GM12878 (cell line): Measurements from ENCODE around the gene RHCG. TPM values are rescaled to one million over a fixed set of nuclear protein-coding genes. Genes with fewer than 3 reads are reported as not detected.

Experiments used
- ATAC-seq: fragments of 200-7000 bp; cut with Tn5 transposase; 3 replicates; pipeline ENCODE4 v1.9.1; 2020; ENCODE audit warnings: mild to moderate bottlenecking, moderate library complexity
- Bru-seq: library from RNA; stranded (reverse); fragments of 400-500 nt; gene quantifications from one replicate; lab custom pipeline; 2021; lab: Mats Ljungman, UMichigan
- BruChase-seq, 2 experiments: library from RNA; stranded (reverse); fragments of 400-500 nt; gene quantifications; one replicate each; lab custom pipeline; 2021; lab: Mats Ljungman, UMichigan
- BruUV-seq: library from RNA; stranded (reverse); fragments of 400-500 nt; replicated peaks from 2 replicates; lab custom pipeline; 2021; lab: Mats Ljungman, UMichigan
- CTCF ChIA-PET: fragments of 300-600 bp; sonication (Branson Sonifier 250); formaldehyde crosslinking; extraction: SDS; loops from one replicate; lab custom pipeline; 2021; ENCODE audit warnings: inconsistent platforms; lab: Yijun Ruan, JAX
- POLR2A ChIA-PET: fragments of 350-600 bp; formaldehyde crosslinking; extraction: SDS; loops from one replicate; lab custom pipeline; 2021; ENCODE audit warnings: inconsistent platforms; lab: Charles Lee
- RAD21 ChIA-PET: fragments of 300-600 bp; sonication (Branson Sonifier 250); formaldehyde crosslinking; loops from one replicate; lab custom pipeline; 2023; ENCODE audit warnings: antibody characterized with exemption; ENCODE audit not compliant: unreplicated experiment; lab: Charles Lee
- SMC1A ChIA-PET: fragments of 300-600 bp; sonication (Branson Sonifier 250); formaldehyde crosslinking; loops from one replicate; lab custom pipeline; 2023; ENCODE audit not compliant: unreplicated experiment, uncharacterized antibody; lab: Charles Lee
- DNase-seq: peaks from one replicate; pipeline ENCODE4 v3.0.0-alpha.2; 2011; ENCODE audit warnings: low read depth, low spot score
- FAIRE-seq: peaks from 3 replicates; lab custom pipeline; 2011; peaks lifted over from hg19 to GRCh38; lab: Jason Lieb, UNC
- H2AFZ ChIP-seq: 2 replicates; pipeline ENCODE4 v1.6.0; 2011; ENCODE audit warnings: low read depth, low read length, control low read depth; ENCODE audit not compliant: control insufficient read depth
- H3K27ac ChIP-seq: 2 replicates; pipeline ENCODE4 v1.5.1; 2011; ENCODE audit warnings: control low read depth; ENCODE audit not compliant: control insufficient read depth, insufficient read depth
- H3K27me3 ChIP-seq, 2 experiments: replicated peaks in 1 of 2; 2 replicates each; pipeline versions ENCODE4 v1.6.0 to v1.6.1; 2011; ENCODE audit warnings: low read length in 1 of 2; ENCODE audit not compliant: control insufficient read depth in 2 of 2, insufficient read depth in 2 of 2
- H3K36me3 ChIP-seq, 2 experiments: 2 replicates each; pipeline ENCODE4 v1.5.1; 2011; ENCODE audit warnings: low read length in 1 of 2; ENCODE audit not compliant: control insufficient read depth in 2 of 2, insufficient read depth in 2 of 2
- H3K4me1 ChIP-seq: 2 replicates; pipeline ENCODE4 v1.6.1; 2011; ENCODE audit warnings: mild to moderate bottlenecking, low read length, moderate library complexity, mixed read lengths; ENCODE audit not compliant: control insufficient read depth, insufficient read depth
- H3K4me2 ChIP-seq: 2 replicates; pipeline ENCODE4 v1.6.0; 2011; ENCODE audit warnings: control low read depth; ENCODE audit not compliant: control insufficient read depth, insufficient read depth
- H3K4me3 ChIP-seq: fragments of 200-600 bp; sonication (generic); 2 replicates; pipeline ENCODE4 v1.5.1; 2016
- H3K79me2 ChIP-seq: 2 replicates; pipeline ENCODE4 v1.6.0; 2011; ENCODE audit warnings: low read length; ENCODE audit not compliant: control insufficient read depth, insufficient read depth
- H3K9ac ChIP-seq: 2 replicates; pipeline ENCODE4 v1.8.0; 2011; ENCODE audit warnings: low read length, control low read depth, mixed read lengths; ENCODE audit not compliant: control insufficient read depth, insufficient read depth
- H3K9me3 ChIP-seq: replicated peaks from 3 replicates; pipeline ENCODE4 v1.5.1; 2011; ENCODE audit warnings: mild to moderate bottlenecking, low read length; ENCODE audit not compliant: control insufficient read depth, insufficient read depth
- H4K20me1 ChIP-seq: 2 replicates; pipeline ENCODE4 v1.6.0; 2011; ENCODE audit not compliant: control insufficient read depth, insufficient read depth
- BCL11A ChIP-seq: IDR thresholded peaks from 2 replicates; pipeline ENCODE4 v1.6.1; 2011; ENCODE audit warnings: low read depth, low read length
- BHLHE40 ChIP-seq, 2 experiments: fragments of 450-650 bp in 1 of 2; IDR thresholded peaks; 2 replicates each; pipeline ENCODE4 v1.6.1; 2011 to 2017; ENCODE audit warnings: low read depth in 2 of 2, borderline replicate concordance in 1 of 2, improper control_type of control experiment in 1 of 2, low read length in 1 of 2, mild to moderate bottlenecking in 1 of 2
- GABPA ChIP-seq: IDR thresholded peaks from 2 replicates; pipeline ENCODE4 v1.6.1; 2014; ENCODE audit warnings: antibody characterized with exemption, low read depth, mild to moderate bottlenecking, inconsistent platforms
- KLF5 ChIP-seq: fragments of 450-650 bp; IDR thresholded peaks from 2 replicates; pipeline ENCODE4 v1.6.1; 2014; ENCODE audit warnings: mild to moderate bottlenecking; ENCODE audit not compliant: partially characterized antibody
- NFXL1 ChIP-seq: fragments of 450-650 bp; IDR thresholded peaks from 2 replicates; pipeline ENCODE4 v1.6.1; 2017; ENCODE audit warnings: antibody characterized with exemption, mild to moderate bottlenecking, borderline replicate concordance
- PAX8 ChIP-seq: fragments of 450-650 bp; IDR thresholded peaks from 2 replicates; pipeline ENCODE4 v1.6.1; 2017; ENCODE audit warnings: mild to moderate bottlenecking, moderate library complexity
- RCOR1 ChIP-seq: conservative IDR thresholded peaks from 2 replicates; pipeline ENCODE4 v1.6.1; 2012; ENCODE audit warnings: low read depth, low read length, improper control_type of control experiment
- SIX5 ChIP-seq: IDR thresholded peaks from 2 replicates; pipeline ENCODE4 v1.6.1; 2011; ENCODE audit warnings: mild to moderate bottlenecking, low read depth, low read length, moderate library complexity; ENCODE audit not compliant: severe bottlenecking
- SMAD1 ChIP-seq: fragments of 450-650 bp; IDR thresholded peaks from 2 replicates; pipeline ENCODE4 v1.6.1; 2018; ENCODE audit warnings: mild to moderate bottlenecking, low read depth; ENCODE audit not compliant: partially characterized antibody
- WGBS: methylation state at CpG from one replicate; pipeline ENCODE4 v1.1.6; 2016; ENCODE audit warnings: low lambda C conversion rate; ENCODE audit not compliant: insufficient replicate concordance, insufficient coverage; ENCODE audit errors: missing lambda C conversion rate; 5-methylcytosine and 5-hydroxymethylcytosine counted together
- in situ Hi-C: fragments of 300-500 bp; cut with MboI; formaldehyde crosslinking; loops from 9 replicates; pipeline ENCODE4 v1.14.3; 2018; ENCODE audit warnings: mixed read lengths
- intact Hi-C: fragments of 100-400 bp; cut with micrococcal nuclease; formaldehyde crosslinking; loops from one replicate; pipeline ENCODE4 v1.14.2; 2022; ENCODE audit not compliant: unreplicated experiment
- long read RNA-seq, 2 experiments: library from polyadenylated mRNA; unstranded; transcript quantifications; one replicate each; pipeline ENCODE4 v2.0.0, GENCODE V29; 2019 to 2020
- polyA minus RNA-seq, 3 experiments: library from RNA; depleted of rRNA, polyadenylated mRNA; stranded (reverse); fragments of >200 nt; gene quantifications; 2 replicates each; pipeline ENCODE4 v1.2.3, GENCODE V29; 2011
- polyA plus RNA-seq, 11 experiments: library from polyadenylated mRNA; depleted of rRNA in 4 of 11; unstranded in 6 of 11; stranded (reverse) in 5 of 11; fragments of >200 nt; fragmentation: Nextera tagmentation in 4 of 11; fragmentation: Illumina TruSeq in 1 of 11; extraction: Ambion mirVana in 4 of 11; extraction: Trizol in 1 of 11; gene quantifications; 1 replicate in 1 of 11; 2 replicates in 10 of 11; pipeline versions ENCODE4 v1.2.1 to v1.2.3, GENCODE V29; 2011 to 2016; ENCODE audit warnings: inconsistent platforms in 2 of 11, missing spikeins in 2 of 11, low read depth in 1 of 11
- total RNA-seq, 4 experiments: library from RNA; depleted of rRNA in 3 of 4; stranded (reverse); fragments of >200 nt in 3 of 4; fragmentation: Illumina TruSeq in 1 of 4; extraction: Trizol in 1 of 4; gene quantifications; 2 replicates each; pipeline versions ENCODE4 v1.2.1 to v1.2.3, GENCODE V29; 2013 to 2021
- TF ChIP-seq, protein P1 (sequence below): IDR thresholded peaks from 2 replicates; pipeline ENCODE4 v1.6.1; 2011; ENCODE audit warnings: low read depth, low read length, improper control_type of control experiment, borderline replicate concordance
- TF ChIP-seq, protein P2 (sequence below): fragments of 450-650 bp; IDR thresholded peaks from 2 replicates; pipeline ENCODE4 v1.6.1; 2016; ENCODE audit warnings: mild to moderate bottlenecking
- TF ChIP-seq, protein P3 (sequence below), 3 experiments: IDR thresholded peaks in 2 of 3; conservative IDR thresholded peaks in 1 of 3; 2 replicates each; pipeline ENCODE4 v1.5.1; 2011; ENCODE audit warnings: low read depth in 3 of 3, low read length in 3 of 3, mild to moderate bottlenecking in 3 of 3, control low read depth in 2 of 3, moderate library complexity in 2 of 3, inconsistent platforms in 1 of 3, mixed read lengths in 1 of 3; ENCODE audit not compliant: control insufficient read depth in 2 of 3, insufficient read depth in 1 of 3; ENCODE audit errors: extremely low read depth in 1 of 3
- TF ChIP-seq, protein P4 (sequence below): fragments of 450-650 bp; IDR thresholded peaks from 2 replicates; pipeline ENCODE4 v1.6.1; 2014; ENCODE audit warnings: mild to moderate bottlenecking

The RHCG gene
- not detected in 2 replicates for total RNA-seq (2013; cell fraction: nucleolus; rRNA removed)
- 0.11 TPM in 1 of 2 replicates, not detected in the other for total RNA-seq (2014; rRNA removed)
- total RNA-seq (2014; rRNA removed; fragmentation: Illumina TruSeq; extraction: Trizol), result not detected in 2 replicates
- not detected in 2 replicates for total RNA-seq (2021)
- polyA plus RNA-seq (2011; ENCODE audit: low read depth), result not detected
- 0.05 TPM in 1 of 2 replicates, not detected in the other for polyA plus RNA-seq (2011; rRNA removed)
- 0.03 and 0.05 TPM in 2 replicates for polyA plus RNA-seq (2011; cell fraction: cytosol; rRNA removed)
- polyA plus RNA-seq (2011; cell fraction: nucleus; rRNA removed), result 0.06 TPM in 1 of 2 replicates, not detected in the other
- polyA plus RNA-seq (2012), result not detected in 2 replicates
- not detected in 2 replicates for polyA plus RNA-seq (2014; fragmentation: Illumina TruSeq; extraction: Trizol)
- polyA plus RNA-seq (2014; fragmentation: Nextera tagmentation; extraction: Ambion mirVana), result not detected
- polyA plus RNA-seq (2014; rRNA removed), result not detected in 2 replicates
- not detected for polyA plus RNA-seq (2016; fragmentation: Nextera tagmentation; extraction: Ambion mirVana)
- polyA minus RNA-seq (2011; rRNA and poly(A)+ RNA removed), result not detected in 2 replicates
- not detected in 2 replicates for polyA minus RNA-seq (2011; cell fraction: cytosol; rRNA and poly(A)+ RNA removed)
- polyA minus RNA-seq (2011; cell fraction: nucleus; rRNA and poly(A)+ RNA removed), result not detected in 2 replicates
- percentile 10 among the genes with signal in this experiment for Bru-seq, nascent RNA
- BruChase-seq, experiment 1, labeled RNA remaining after a 6-hour chase, result percentile 14 among the genes with signal in this experiment
- BruChase-seq, experiment 2, labeled RNA remaining after a 2-hour chase, result percentile 3 among the genes with signal in this experiment
- long read RNA-seq, experiment 1, result 0 reads
- long read RNA-seq, experiment 2, result 0 reads

DNA sequence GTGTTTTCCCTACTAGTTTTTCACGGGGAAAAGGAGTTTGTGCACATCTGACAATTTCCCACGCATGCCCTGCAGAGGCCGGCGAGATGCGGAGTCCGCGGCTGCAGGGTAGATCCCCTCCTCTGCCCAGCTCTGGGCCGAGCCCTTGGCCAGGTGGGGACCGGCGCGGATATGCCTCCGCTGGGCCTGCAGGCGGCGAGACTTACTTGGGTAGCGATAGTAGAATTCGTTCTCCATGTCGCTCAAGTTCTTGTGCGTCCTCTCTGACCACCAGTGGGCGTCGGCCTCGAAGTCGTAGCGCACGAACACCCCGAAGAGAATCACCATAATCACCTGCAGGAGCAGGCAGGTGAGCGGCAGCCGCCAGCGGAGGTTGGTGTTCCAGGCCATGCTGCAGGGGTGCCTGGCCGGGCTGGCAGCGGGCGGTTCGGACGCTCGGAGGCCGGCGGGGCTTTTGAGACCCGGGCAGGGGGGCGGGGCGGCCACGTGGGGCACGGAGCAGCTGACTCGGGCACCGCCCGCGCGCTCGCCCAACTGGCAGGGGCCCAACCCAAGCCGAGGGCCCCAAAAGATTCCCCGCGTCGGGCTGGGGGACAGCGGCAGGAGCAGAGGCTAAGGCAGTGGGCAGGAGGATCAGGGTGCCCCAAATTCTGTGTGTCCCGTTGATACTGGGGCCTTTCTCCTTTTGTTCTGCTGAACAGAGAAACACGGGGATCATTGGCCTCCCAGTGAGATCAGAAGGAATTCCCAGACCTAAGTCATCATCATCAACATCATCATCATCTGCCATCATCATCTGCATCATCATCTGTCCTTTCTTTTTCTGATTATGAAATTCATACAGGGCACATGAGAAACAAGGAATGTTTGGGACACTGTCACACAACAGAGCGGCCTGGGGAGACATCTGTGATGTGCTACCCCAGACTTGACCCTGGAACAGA, at the start of gene RHCG:
RHCG (minus strand) TSS at position 429 of the 944 bp plus-strand sequence; CDS start at position 390, 39 bp downstream.
- no peak for DNase-seq
- POLR2A ChIA-PET, result no interaction called here
- Histone ChIP-seq H3K27me3 (peaks cover 3 to 7% of the 10 kb centered on the region in 2 experiments), H3K4me1 (no peaks in the 10 kb centered on the region), H3K4me2 (peak within 1 kb of the TSS; percentile 57), H3K4me3 (no peak within 1 kb of the TSS), H4K20me1 (no peaks in the 10 kb centered on the region), H3K9me3 (no peaks in the 10 kb centered on the region), H3K79me2 (no peaks in the 10 kb centered on the region), H3K9ac (no peak within 1 kb of the TSS), H3K27ac (no peak within 1 kb of the TSS), H2AFZ (no peak within 1 kb of the TSS), H3K36me3 (no peaks in the 10 kb centered on the region)
- RAD21 ChIA-PET, result interaction anchor here (1.2 kb wide), 1 partner anchor 55 kb away, joined by 3 read pairs; no protein-coding TSS in a partner anchor
- SMC1A ChIA-PET, result interaction anchor here (0.7 kb wide), 1 partner anchor 59 kb away, joined by 3 read pairs; no protein-coding TSS in a partner anchor
- CTCF ChIA-PET, result interaction anchor here (1.3 to 5.9 kb wide), 5 partner anchors 11 to 63 kb away, joined by 3 to 42 read pairs (median 5); no protein-coding TSS in a partner anchor
- ATAC-seq, result peak; percentile 78
- WGBS, result 19% methylated on average over 54 of the region's 55 CpGs
- BruUV-seq, result no TSS peak
- no peak for FAIRE-seq
- in situ Hi-C loops (no loop called here), intact Hi-C loops (no loop called here)
- TF ChIP-seq, protein P1, sequence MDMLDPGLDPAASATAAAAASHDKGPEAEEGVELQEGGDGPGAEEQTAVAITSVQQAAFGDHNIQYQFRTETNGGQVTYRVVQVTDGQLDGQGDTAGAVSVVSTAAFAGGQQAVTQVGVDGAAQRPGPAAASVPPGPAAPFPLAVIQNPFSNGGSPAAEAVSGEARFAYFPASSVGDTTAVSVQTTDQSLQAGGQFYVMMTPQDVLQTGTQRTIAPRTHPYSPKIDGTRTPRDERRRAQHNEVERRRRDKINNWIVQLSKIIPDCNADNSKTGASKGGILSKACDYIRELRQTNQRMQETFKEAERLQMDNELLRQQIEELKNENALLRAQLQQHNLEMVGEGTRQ, result no peak
- TF ChIP-seq, protein P2, sequence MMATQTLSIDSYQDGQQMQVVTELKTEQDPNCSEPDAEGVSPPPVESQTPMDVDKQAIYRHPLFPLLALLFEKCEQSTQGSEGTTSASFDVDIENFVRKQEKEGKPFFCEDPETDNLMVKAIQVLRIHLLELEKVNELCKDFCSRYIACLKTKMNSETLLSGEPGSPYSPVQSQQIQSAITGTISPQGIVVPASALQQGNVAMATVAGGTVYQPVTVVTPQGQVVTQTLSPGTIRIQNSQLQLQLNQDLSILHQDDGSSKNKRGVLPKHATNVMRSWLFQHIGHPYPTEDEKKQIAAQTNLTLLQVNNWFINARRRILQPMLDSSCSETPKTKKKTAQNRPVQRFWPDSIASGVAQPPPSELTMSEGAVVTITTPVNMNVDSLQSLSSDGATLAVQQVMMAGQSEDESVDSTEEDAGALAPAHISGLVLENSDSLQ, result peak; percentile 60; the same call in 1 of the 2 replicates
- TF ChIP-seq BCL11A, result no peak
- no peak for TF ChIP-seq SMAD1
- no peak for TF ChIP-seq NFXL1
- TF ChIP-seq SIX5, result no peak
- no peak for TF ChIP-seq KLF5
- TF ChIP-seq, protein P3, sequence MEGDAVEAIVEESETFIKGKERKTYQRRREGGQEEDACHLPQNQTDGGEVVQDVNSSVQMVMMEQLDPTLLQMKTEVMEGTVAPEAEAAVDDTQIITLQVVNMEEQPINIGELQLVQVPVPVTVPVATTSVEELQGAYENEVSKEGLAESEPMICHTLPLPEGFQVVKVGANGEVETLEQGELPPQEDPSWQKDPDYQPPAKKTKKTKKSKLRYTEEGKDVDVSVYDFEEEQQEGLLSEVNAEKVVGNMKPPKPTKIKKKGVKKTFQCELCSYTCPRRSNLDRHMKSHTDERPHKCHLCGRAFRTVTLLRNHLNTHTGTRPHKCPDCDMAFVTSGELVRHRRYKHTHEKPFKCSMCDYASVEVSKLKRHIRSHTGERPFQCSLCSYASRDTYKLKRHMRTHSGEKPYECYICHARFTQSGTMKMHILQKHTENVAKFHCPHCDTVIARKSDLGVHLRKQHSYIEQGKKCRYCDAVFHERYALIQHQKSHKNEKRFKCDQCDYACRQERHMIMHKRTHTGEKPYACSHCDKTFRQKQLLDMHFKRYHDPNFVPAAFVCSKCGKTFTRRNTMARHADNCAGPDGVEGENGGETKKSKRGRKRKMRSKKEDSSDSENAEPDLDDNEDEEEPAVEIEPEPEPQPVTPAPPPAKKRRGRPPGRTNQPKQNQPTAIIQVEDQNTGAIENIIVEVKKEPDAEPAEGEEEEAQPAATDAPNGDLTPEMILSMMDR (IDR thresholded peaks at IDR 0.05 in 2 of 3, conservative IDR thresholded peaks at IDR 0.05 in 1 of 3; ENCODE audit: control insufficient read depth in 2 of 3, extremely low read depth in 1 of 3, insufficient read depth in 1 of 3, low read depth in 3 of 3, low read length in 3 of 3), result peak in 2 of 3 experiments; percentile 41 to 43; a peak in 3 of 6 replicates
- TF ChIP-seq, protein P4, sequence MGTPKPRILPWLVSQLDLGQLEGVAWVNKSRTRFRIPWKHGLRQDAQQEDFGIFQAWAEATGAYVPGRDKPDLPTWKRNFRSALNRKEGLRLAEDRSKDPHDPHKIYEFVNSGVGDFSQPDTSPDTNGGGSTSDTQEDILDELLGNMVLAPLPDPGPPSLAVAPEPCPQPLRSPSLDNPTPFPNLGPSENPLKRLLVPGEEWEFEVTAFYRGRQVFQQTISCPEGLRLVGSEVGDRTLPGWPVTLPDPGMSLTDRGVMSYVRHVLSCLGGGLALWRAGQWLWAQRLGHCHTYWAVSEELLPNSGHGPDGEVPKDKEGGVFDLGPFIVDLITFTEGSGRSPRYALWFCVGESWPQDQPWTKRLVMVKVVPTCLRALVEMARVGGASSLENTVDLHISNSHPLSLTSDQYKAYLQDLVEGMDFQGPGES, result no peak
- no peak for TF ChIP-seq PAX8
- TF ChIP-seq BHLHE40 (IDR thresholded peaks at IDR 0.05; ENCODE audit: borderline replicate concordance in 1 of 2, low read depth in 2 of 2, low read length in 1 of 2), result peak in 1 of 2 experiments; percentile 10; a peak in 1 of 4 replicates
- no peak for TF ChIP-seq RCOR1
- TF ChIP-seq GABPA, result no peak
